GM23338 (cell line): ENCODE data around the gene KIF18B.

Experiments
- CREB1 ChIP-seq: fragments of 250-450 bp; sonication (Bioruptor Pico); IDR thresholded peaks from 2 replicates; pipeline ENCODE4 v1.5.0; 2020; ENCODE audit warnings: low read depth, mild to moderate bottlenecking, moderate library complexity
- CTCF ChIP-seq, 2 experiments: fragments of 200-600 bp in 1 of 2; sonication (generic) in 1 of 2; conservative IDR thresholded peaks; 2 replicates each; pipeline versions ENCODE4 v1.5.1 to v1.6.1; 2016 to 2017; ENCODE audit warnings: antibody characterized with exemption in 2 of 2, low read depth in 2 of 2, mild to moderate bottlenecking in 2 of 2, moderate library complexity in 1 of 2
- ETS1 ChIP-seq: IDR thresholded peaks from 2 replicates; pipeline ENCODE4 v1.6.1; 2016; ENCODE audit warnings: antibody characterized with exemption
- EZH2 ChIP-seq: fragments of 200-600 bp; sonication (generic); IDR thresholded peaks from one replicate; pipeline ENCODE4 v1.8.0; 2017; ENCODE audit warnings: antibody characterized with exemption, mild to moderate bottlenecking, low read depth; ENCODE audit not compliant: unreplicated experiment
- EZH2phosphoT487 ChIP-seq: fragments of 200-600 bp; sonication (generic); IDR thresholded peaks from one replicate; pipeline ENCODE4 v1.8.1; 2018; ENCODE audit warnings: antibody characterized with exemption; ENCODE audit not compliant: unreplicated experiment
- JUNB ChIP-seq: IDR thresholded peaks from one replicate; pipeline ENCODE4 v1.6.1; 2016; ENCODE audit warnings: antibody characterized with exemption; ENCODE audit not compliant: unreplicated experiment
- NANOG ChIP-seq: IDR thresholded peaks from 2 replicates; pipeline ENCODE4 v1.6.1; 2016; ENCODE audit warnings: antibody characterized with exemption, borderline replicate concordance
- POLR2AphosphoS5 ChIP-seq: IDR thresholded peaks from 2 replicates; pipeline ENCODE4 v1.6.1; 2016; ENCODE audit warnings: antibody characterized with exemption, low read depth
- REST ChIP-seq: IDR thresholded peaks from one replicate; pipeline ENCODE4 v1.6.1; 2018; ENCODE audit warnings: antibody characterized with exemption; ENCODE audit not compliant: unreplicated experiment
- STAT1 ChIP-seq: IDR thresholded peaks from one replicate; pipeline ENCODE4 v1.6.1; 2016; ENCODE audit warnings: antibody characterized with exemption; ENCODE audit not compliant: unreplicated experiment
- ZNF114 ChIP-seq: fragments of 250-450 bp; sonication (Bioruptor Pico); IDR thresholded peaks from 2 replicates; pipeline ENCODE4 v1.5.0; 2020; ENCODE audit warnings: mild to moderate bottlenecking, moderate library complexity
- ZNF331 ChIP-seq: fragments of 250-450 bp; sonication (Bioruptor Pico); IDR thresholded peaks from 2 replicates; pipeline ENCODE4 v1.5.0; 2020; ENCODE audit warnings: low read depth, mild to moderate bottlenecking, moderate library complexity

- peak; percentile 55; the same call in 1 of the 2 replicates for TF ChIP-seq POLR2AphosphoS5
- peak; percentile 59 to 66 for TF ChIP-seq CTCF (conservative IDR thresholded peaks at IDR 0.05; ENCODE audit: low read depth in 2 of 2)
- no peak for TF ChIP-seq EZH2phosphoT487
- no peak for TF ChIP-seq EZH2
- no peak for TF ChIP-seq CREB1 (CRISPR knock-in tag)
- no peak for TF ChIP-seq REST
- no peak for TF ChIP-seq NANOG
- TF ChIP-seq ETS1, result no peak
- TF ChIP-seq JUNB, result no peak
- TF ChIP-seq STAT1, result no peak
- no peak for TF ChIP-seq ZNF331 (CRISPR knock-in tag)
- no peak for TF ChIP-seq ZNF114 (CRISPR knock-in tag)
Observed at GRCh38 chr17:44968225-44969143, 20.9 kb upstream of the KIF18B start, which contains the start of gene C1QL1.
